Smooth muscle cell (in vitro differentiated cells): Measurements from ENCODE around the gene ARHGAP6. TPM values are rescaled to one million over a fixed set of nuclear protein-coding genes. Genes with fewer than 3 reads are reported as not detected.

Experiments used
- DNase-seq: peaks from one replicate; lab custom pipeline; 2025; ENCODE audit not compliant: unreplicated experiment; lab: John Stamatoyannopoulos, UW
- H2AFZ ChIP-seq: fragments of 200-600 bp; sonication (generic); 2 replicates; pipeline ENCODE4 v1.6.0; 2016; ENCODE audit warnings: antibody characterized with exemption, low read depth, mild to moderate bottlenecking
- H3F3A ChIP-seq: fragments of 200-600 bp; sonication (generic); 2 replicates; pipeline ENCODE4 v1.6.0; 2017; ENCODE audit warnings: antibody characterized with exemption, low read depth
- H3K27ac ChIP-seq: fragments of 200-600 bp; sonication (generic); 2 replicates; pipeline ENCODE4 v1.5.1; 2016; ENCODE audit warnings: low read depth, mild to moderate bottlenecking
- H3K27me3 ChIP-seq: fragments of 200-600 bp; sonication (generic); 2 replicates; pipeline ENCODE4 v1.6.1; 2016; ENCODE audit warnings: low read depth, mild to moderate bottlenecking
- H3K36me3 ChIP-seq: fragments of 200-600 bp; sonication (generic); 2 replicates; pipeline ENCODE4 v1.5.1; 2016; ENCODE audit warnings: low read depth
- H3K4me1 ChIP-seq: fragments of 200-600 bp; sonication (generic); 2 replicates; pipeline ENCODE4 v1.5.1; 2016; ENCODE audit warnings: low read depth
- H3K4me2 ChIP-seq: fragments of 200-600 bp; sonication (generic); 2 replicates; pipeline ENCODE4 v1.6.0; 2016; ENCODE audit warnings: mild to moderate bottlenecking
- H3K4me3 ChIP-seq: fragments of 200-600 bp; sonication (generic); 2 replicates; pipeline ENCODE4 v1.5.1; 2016; ENCODE audit warnings: mild to moderate bottlenecking
- H3K79me2 ChIP-seq: fragments of 200-600 bp; sonication (generic); 2 replicates; pipeline ENCODE4 v1.6.0; 2016; ENCODE audit warnings: low read depth, mild to moderate bottlenecking
- H3K9ac ChIP-seq: fragments of 200-600 bp; sonication (generic); 2 replicates; pipeline ENCODE4 v1.6.0; 2016; ENCODE audit warnings: low read depth
- H3K9me3 ChIP-seq: fragments of 200-600 bp; sonication (generic); replicated peaks from 2 replicates; pipeline ENCODE4 v1.5.1; 2016; ENCODE audit warnings: low read depth
- H4K20me1 ChIP-seq: fragments of 200-600 bp; sonication (generic); 2 replicates; pipeline ENCODE4 v1.6.0; 2016; ENCODE audit warnings: low read depth
- WGBS: methylation state at CpG from one replicate; pipeline ENCODE4 v1.1.7; 2016; ENCODE audit warnings: low lambda C conversion rate; 5-methylcytosine and 5-hydroxymethylcytosine counted together
- polyA plus RNA-seq: library from polyadenylated mRNA; unstranded; fragments of >200 nt; fragmentation: Nextera tagmentation; extraction: Ambion mirVana; gene quantifications from 2 replicates; pipeline ENCODE4 v1.2.1, GENCODE V29; 2016
- total RNA-seq: library from RNA; depleted of rRNA; stranded (reverse); fragments of >200 nt; gene quantifications from 2 replicates; pipeline ENCODE4 v1.2.3, GENCODE V29; 2014
- TF ChIP-seq, protein P1 (sequence below): fragments of 200-600 bp; sonication (generic); IDR thresholded peaks from 2 replicates; pipeline ENCODE4 v1.5.1; 2017; ENCODE audit warnings: borderline replicate concordance, mild to moderate bottlenecking, antibody characterized with exemption; ENCODE audit not compliant: insufficient read depth, poor library complexity, severe bottlenecking

ARHGAP6 gene
- total and polyA plus RNA-seq, 2 experiments from 2014 or later = 0.55 to 0.90 TPM

GRCh38 chrX:11535156-11535919 is 130.4 kb downstream of the ARHGAP6 start:
- H3K4me3 ChIP-seq = no peak overlapping the region
- TF ChIP-seq, protein P1, sequence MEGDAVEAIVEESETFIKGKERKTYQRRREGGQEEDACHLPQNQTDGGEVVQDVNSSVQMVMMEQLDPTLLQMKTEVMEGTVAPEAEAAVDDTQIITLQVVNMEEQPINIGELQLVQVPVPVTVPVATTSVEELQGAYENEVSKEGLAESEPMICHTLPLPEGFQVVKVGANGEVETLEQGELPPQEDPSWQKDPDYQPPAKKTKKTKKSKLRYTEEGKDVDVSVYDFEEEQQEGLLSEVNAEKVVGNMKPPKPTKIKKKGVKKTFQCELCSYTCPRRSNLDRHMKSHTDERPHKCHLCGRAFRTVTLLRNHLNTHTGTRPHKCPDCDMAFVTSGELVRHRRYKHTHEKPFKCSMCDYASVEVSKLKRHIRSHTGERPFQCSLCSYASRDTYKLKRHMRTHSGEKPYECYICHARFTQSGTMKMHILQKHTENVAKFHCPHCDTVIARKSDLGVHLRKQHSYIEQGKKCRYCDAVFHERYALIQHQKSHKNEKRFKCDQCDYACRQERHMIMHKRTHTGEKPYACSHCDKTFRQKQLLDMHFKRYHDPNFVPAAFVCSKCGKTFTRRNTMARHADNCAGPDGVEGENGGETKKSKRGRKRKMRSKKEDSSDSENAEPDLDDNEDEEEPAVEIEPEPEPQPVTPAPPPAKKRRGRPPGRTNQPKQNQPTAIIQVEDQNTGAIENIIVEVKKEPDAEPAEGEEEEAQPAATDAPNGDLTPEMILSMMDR = no peak
- no peak for DNase-seq
- 76% methylated on average over 5 of the region's 5 CpGs for WGBS
- no peaks in the 10 kb centered on the region for H3K36me3 ChIP-seq
- H3K27ac ChIP-seq = no peak overlapping the region
- H3K4me2 ChIP-seq = no peak overlapping the region
- no peaks in the 10 kb centered on the region for H4K20me1 ChIP-seq
- H3K9ac ChIP-seq = no peak overlapping the region
- no peaks in the 10 kb centered on the region for H3K79me2 ChIP-seq
- no peaks in the 10 kb centered on the region for H3K4me1 ChIP-seq
- peaks cover 3% of the 10 kb centered on the region for H3K9me3 ChIP-seq
- H3K27me3 ChIP-seq = no peaks in the 10 kb centered on the region
- H2AFZ ChIP-seq = no peak overlapping the region
- H3F3A ChIP-seq = no peaks in the 10 kb centered on the region

DNA sequence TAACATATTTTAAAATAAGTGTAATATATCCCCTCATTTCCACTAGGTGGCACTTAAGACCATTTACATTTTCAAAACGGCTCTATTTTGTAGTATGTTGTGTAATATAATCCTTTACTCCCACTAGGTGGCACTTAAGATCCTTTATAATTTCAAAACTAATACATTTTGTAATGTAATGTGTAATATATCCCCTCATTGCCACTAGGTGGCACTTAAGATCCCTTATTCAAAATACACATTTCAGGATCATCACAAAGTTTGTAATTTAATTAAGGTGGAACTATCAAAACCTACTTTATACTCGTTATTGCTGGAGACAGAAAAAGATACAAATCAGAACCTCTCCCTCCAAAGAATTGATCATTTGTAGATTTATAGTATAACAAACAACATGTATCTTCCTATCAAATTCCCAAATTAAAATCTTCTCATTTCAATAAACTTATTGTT is 132.5 kb downstream of the ARHGAP6 start:
- H4K20me1 ChIP-seq = no peaks in the 10 kb centered on the region
- no peaks in the 10 kb centered on the region for H3K4me1 ChIP-seq
- TF ChIP-seq, protein P1 = peak; percentile 76
- H3K9me3 ChIP-seq = no peaks in the 10 kb centered on the region
- no peaks in the 10 kb centered on the region for H3F3A ChIP-seq
- no peaks in the 10 kb centered on the region for H3K79me2 ChIP-seq
- 16% methylated on average over 2 of the region's 2 CpGs for WGBS
- H3K4me3 ChIP-seq = no peak overlapping the region
- no peak overlapping the region for H3K27ac ChIP-seq
- no peak for DNase-seq
- no peak overlapping the region for H3K4me2 ChIP-seq
- H3K9ac ChIP-seq = no peak overlapping the region
- H3K36me3 ChIP-seq = no peaks in the 10 kb centered on the region
- H2AFZ ChIP-seq = no peak overlapping the region
- no peaks in the 10 kb centered on the region for H3K27me3 ChIP-seq

DNA sequence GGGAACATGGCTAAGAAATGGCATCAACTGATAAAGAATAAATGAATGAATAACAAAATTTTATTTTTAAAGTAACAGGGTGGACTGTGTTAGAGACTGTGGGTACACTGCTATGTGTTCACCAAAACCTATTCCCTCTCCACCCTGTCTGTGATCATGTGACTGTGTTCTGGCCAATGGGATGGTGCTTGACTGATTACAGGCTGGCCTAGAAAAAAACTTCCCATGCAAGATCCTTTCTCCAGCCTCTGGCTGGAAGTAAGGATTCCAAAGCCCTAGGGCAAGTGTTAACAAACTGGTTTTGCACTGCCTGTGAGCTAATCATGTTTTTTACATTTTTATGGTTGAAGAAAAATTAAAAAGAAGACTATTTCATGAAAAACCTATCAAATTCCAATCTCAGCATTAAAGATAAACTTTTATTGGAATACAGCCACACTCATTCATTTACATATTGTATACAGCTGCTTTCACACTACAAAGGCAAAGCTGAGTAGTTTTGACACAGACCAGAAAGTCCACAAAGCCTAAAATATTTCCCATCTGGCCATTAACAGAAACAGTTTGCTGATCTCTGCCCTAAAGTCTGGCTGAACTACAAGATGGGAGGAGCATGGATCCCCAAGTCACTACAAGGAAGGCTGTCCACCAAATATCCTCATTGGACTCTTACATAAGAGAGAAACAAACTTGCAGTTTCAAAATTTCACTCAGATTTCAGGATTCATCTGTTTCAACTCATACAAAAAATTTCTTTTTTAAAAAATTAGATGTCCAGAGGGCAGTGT is 133.2 kb downstream of the ARHGAP6 start:
- no peaks in the 10 kb centered on the region for H3K9me3 ChIP-seq
- H3K4me1 ChIP-seq = no peaks in the 10 kb centered on the region
- H2AFZ ChIP-seq = no peak overlapping the region
- no peaks in the 10 kb centered on the region for H3F3A ChIP-seq
- H3K27ac ChIP-seq = no peak overlapping the region
- DNase-seq = no peak
- H3K4me3 ChIP-seq = no peak overlapping the region
- H3K9ac ChIP-seq = no peak overlapping the region
- H3K27me3 ChIP-seq = no peaks in the 10 kb centered on the region
- no peaks in the 10 kb centered on the region for H3K36me3 ChIP-seq
- H3K4me2 ChIP-seq = no peak overlapping the region
- TF ChIP-seq, protein P1 = no peak
- H3K79me2 ChIP-seq = no peaks in the 10 kb centered on the region
- H4K20me1 ChIP-seq = no peaks in the 10 kb centered on the region
